Mesenchymal stem cell (in vitro differentiated cells and primary cell): ENCODE measurements around the gene NRF1.

Experiments
- DNase-seq: peaks from one replicate; pipeline ENCODE4 v3.0.0-alpha.2; 2013
- H2AFZ ChIP-seq: one replicate; pipeline ENCODE4 v1.6.1; 2013; ENCODE audit warnings: low read depth, mild to moderate bottlenecking, control low read depth, inconsistent platforms, low read length, moderate library complexity
- H2AK5ac ChIP-seq: 2 replicates; pipeline ENCODE4 v1.6.1; 2013; ENCODE audit warnings: low read length, moderate library complexity, mild to moderate bottlenecking, inconsistent platforms; ENCODE audit not compliant: severe bottlenecking
- H2BK120ac ChIP-seq: one replicate; pipeline ENCODE4 v1.6.1; 2013; ENCODE audit warnings: low read depth, mild to moderate bottlenecking, inconsistent platforms, low read length, moderate library complexity
- H2BK12ac ChIP-seq, 2 experiments: one replicate each; pipeline ENCODE4 v1.6.1; 2013; ENCODE audit warnings: inconsistent platforms in 2 of 2, low read length in 2 of 2, mild to moderate bottlenecking in 2 of 2, moderate library complexity in 2 of 2, control low read depth in 1 of 2
- H2BK15ac ChIP-seq: one replicate; pipeline ENCODE4 v1.6.1; 2013; ENCODE audit warnings: mild to moderate bottlenecking, low read depth, inconsistent platforms; ENCODE audit not compliant: poor library complexity, severe bottlenecking
- H2BK5ac ChIP-seq: 2 replicates; pipeline ENCODE4 v1.6.1; 2013; ENCODE audit warnings: low read depth, mild to moderate bottlenecking, low read length, control low read depth, inconsistent platforms; ENCODE audit not compliant: poor library complexity, severe bottlenecking
- H3K14ac ChIP-seq, 2 experiments: one replicate each; pipeline ENCODE4 v1.6.1; 2013; ENCODE audit warnings: inconsistent platforms in 2 of 2, low read length in 2 of 2, control low read depth in 1 of 2, mild to moderate bottlenecking in 1 of 2, moderate library complexity in 1 of 2
- H3K18ac ChIP-seq, 2 experiments: one replicate each; pipeline ENCODE4 v1.6.1; 2013; ENCODE audit warnings: inconsistent platforms in 2 of 2, low read length in 2 of 2, control low read depth in 1 of 2, low read depth in 1 of 2, mild to moderate bottlenecking in 1 of 2
- H3K23ac ChIP-seq, 2 experiments: one replicate each; pipeline ENCODE4 v1.6.1; 2013; ENCODE audit warnings: inconsistent platforms in 2 of 2, low read length in 2 of 2, mild to moderate bottlenecking in 2 of 2, moderate library complexity in 2 of 2, control low read depth in 1 of 2
- H3K27ac ChIP-seq: 2 replicates; pipeline ENCODE4 v1.5.1; 2013; ENCODE audit warnings: mild to moderate bottlenecking, moderate library complexity, low read length, control low read depth, inconsistent platforms; ENCODE audit not compliant: poor library complexity, severe bottlenecking
- H3K27me3 ChIP-seq, 2 experiments: 2 replicates each; pipeline versions ENCODE4 v1.6.1 to v1.7.0; 2013; ENCODE audit warnings: low read length in 2 of 2, mild to moderate bottlenecking in 2 of 2, moderate library complexity in 2 of 2, control low read depth in 1 of 2, inconsistent platforms in 1 of 2; ENCODE audit not compliant: control insufficient read depth in 1 of 2, insufficient read depth in 1 of 2
- H3K36me3 ChIP-seq, 2 experiments: 2 replicates each; pipeline versions ENCODE4 v1.6.1 to v1.7.0; 2013; ENCODE audit warnings: low read length in 2 of 2, control low read depth in 1 of 2, inconsistent platforms in 1 of 2, low read depth in 1 of 2, mild to moderate bottlenecking in 1 of 2; ENCODE audit not compliant: insufficient read depth in 2 of 2, control insufficient read depth in 1 of 2
- H3K4ac ChIP-seq, 2 experiments: one replicate each; pipeline ENCODE4 v1.6.1; 2013; ENCODE audit warnings: inconsistent platforms in 2 of 2, low read length in 2 of 2, mild to moderate bottlenecking in 2 of 2, moderate library complexity in 2 of 2, control low read depth in 1 of 2, low read depth in 1 of 2
- H3K4me1 ChIP-seq: 2 replicates; pipeline ENCODE4 v1.6.1; 2013; ENCODE audit warnings: low read depth, low read length, control low read depth; ENCODE audit not compliant: control insufficient read depth, insufficient read depth
- H3K4me2 ChIP-seq: 2 replicates; pipeline ENCODE4 v1.6.1; 2013; ENCODE audit warnings: low read length, mild to moderate bottlenecking, inconsistent platforms; ENCODE audit not compliant: poor library complexity, severe bottlenecking
- H3K4me3 ChIP-seq, 2 experiments: 2 replicates each; pipeline versions ENCODE4 v1.5.1 to v1.7.0; 2013; ENCODE audit warnings: low read length in 2 of 2, mild to moderate bottlenecking in 2 of 2, control low read depth in 1 of 2, low read depth in 1 of 2; ENCODE audit not compliant: insufficient read depth in 1 of 2
- H3K79me1 ChIP-seq: replicated peaks from 2 replicates; pipeline ENCODE4 v1.6.1; 2013; ENCODE audit warnings: mild to moderate bottlenecking, control low read depth, low read length, inconsistent platforms; ENCODE audit not compliant: poor library complexity, severe bottlenecking
- H3K9ac ChIP-seq: 2 replicates; pipeline ENCODE4 v1.7.0; 2013; ENCODE audit warnings: mild to moderate bottlenecking, low read length, moderate library complexity
- H3K9me3 ChIP-seq: 2 replicates; pipeline ENCODE4 v1.7.0; 2013; ENCODE audit warnings: mild to moderate bottlenecking, low read length; ENCODE audit not compliant: control insufficient read depth
- H4K8ac ChIP-seq: one replicate; pipeline ENCODE4 v1.6.1; 2013; ENCODE audit warnings: inconsistent platforms, mild to moderate bottlenecking, low read length, moderate library complexity
- H4K91ac ChIP-seq: one replicate; pipeline ENCODE4 v1.6.1; 2013; ENCODE audit warnings: mild to moderate bottlenecking, low read length, inconsistent platforms
- WGBS: methylation state at CpG from one replicate; pipeline ENCODE4 v1.1.7; 2013; ENCODE audit warnings: mixed read lengths; 5-methylcytosine and 5-hydroxymethylcytosine counted together

Gene NRF1

DNA sequence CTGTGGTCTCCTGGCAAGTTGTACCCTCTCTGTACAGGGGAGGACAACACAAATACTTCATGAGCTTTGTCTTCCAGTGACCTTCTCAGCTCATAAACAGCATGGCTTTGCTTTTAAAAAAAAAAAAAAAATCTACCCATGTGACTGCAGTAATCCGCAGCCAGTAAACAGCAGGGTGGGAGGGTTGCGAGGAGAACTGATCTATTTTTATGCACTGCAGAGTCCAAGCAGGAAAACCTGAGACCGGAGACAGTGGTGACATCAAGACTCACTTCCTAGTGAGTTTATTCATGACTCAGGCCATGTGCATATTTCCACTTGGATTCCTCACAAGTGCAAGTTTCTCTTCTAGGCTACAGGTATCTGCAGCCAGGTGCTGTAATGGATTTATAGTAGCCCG is 127.9 kb downstream of the NRF1 start:
- Histone ChIP-seq H4K8ac (no peak overlapping the region), H2AFZ (no peak overlapping the region)

DNA sequence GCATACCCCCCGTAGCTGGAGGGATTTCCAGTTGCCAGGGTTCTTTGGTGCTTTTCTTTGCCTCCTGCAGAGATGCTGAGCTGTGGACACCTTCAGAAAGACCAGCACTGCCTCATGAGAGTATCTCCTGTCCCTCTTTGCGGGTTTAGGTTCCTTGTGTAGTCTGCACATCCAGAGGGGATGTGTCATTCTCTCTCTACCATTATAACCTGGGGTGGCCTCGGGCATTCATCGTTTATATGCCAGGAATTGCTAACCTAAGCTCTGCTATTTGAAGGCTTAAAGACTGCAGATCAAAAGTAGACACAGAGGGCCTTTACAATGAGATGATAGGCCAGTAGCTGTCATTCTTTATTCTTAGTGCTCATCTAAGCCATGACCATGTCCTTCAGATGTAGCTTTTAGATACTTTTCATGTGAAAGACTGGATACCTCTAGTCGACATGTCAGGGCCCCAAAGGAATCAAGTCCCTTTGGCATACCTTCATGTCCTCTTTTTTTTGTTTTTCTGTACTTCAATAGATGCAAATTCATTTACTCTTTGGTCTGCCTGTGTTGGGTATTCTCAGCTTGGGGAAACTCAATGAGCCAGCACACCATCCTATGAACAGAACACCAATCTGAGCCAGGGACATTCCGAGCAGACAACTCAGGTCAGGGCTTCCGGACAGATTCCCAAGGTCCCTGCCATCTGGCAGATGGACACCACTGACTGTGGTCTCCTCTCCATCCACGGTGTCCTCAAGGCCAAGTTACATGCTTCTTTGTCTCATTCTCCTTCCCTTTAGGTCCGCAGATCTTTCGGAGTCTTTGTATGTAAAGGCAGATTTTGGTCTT is 129.3 kb downstream of the NRF1 start:
- Histone ChIP-seq H3K18ac (no peak overlapping the region), H3K36me3 (peaks cover 0 to 60% of the 10 kb centered on the region in 2 experiments), H2AK5ac (no peak overlapping the region), H3K14ac (no peak overlapping the region), H3K9ac (no peak overlapping the region), H3K27me3 (no peaks in the 10 kb centered on the region), H4K91ac (no peak overlapping the region), H2BK12ac (no peak overlapping the region), H3K23ac (no peak overlapping the region), H2AFZ (no peak overlapping the region), H3K4me3 (no peak overlapping the region), H3K27ac (no peak overlapping the region), H2BK15ac (no peak overlapping the region), H3K4me1 (peaks cover 2% of the 10 kb centered on the region), H3K79me1 (no peaks in the 10 kb centered on the region), H4K8ac (no peak overlapping the region), H3K4ac (no peak overlapping the region), H2BK5ac (no peak overlapping the region), H3K4me2 (no peak overlapping the region), H2BK120ac (no peak overlapping the region), H3K9me3 (no peaks in the 10 kb centered on the region)
- 94% methylated on average over 10 of the region's 10 CpGs for WGBS
- no peak for DNase-seq

More for the DNA sequence above, 127.9 kb downstream of the NRF1 start:
- Histone ChIP-seq H4K91ac (no peak overlapping the region), H3K4me3 (no peak overlapping the region), H3K14ac (no peak overlapping the region), H3K36me3 (peaks cover 12 to 60% of the 10 kb centered on the region in 2 experiments), H2BK120ac (no peak overlapping the region), H2BK12ac (no peak overlapping the region), H2BK5ac (no peak overlapping the region), H3K4me2 (no peak overlapping the region), H3K27me3 (no peaks in the 10 kb centered on the region), H2BK15ac (no peak overlapping the region), H3K4ac (no peak overlapping the region), H3K27ac (no peak overlapping the region), H3K4me1 (peaks cover 2% of the 10 kb centered on the region), H3K9me3 (no peaks in the 10 kb centered on the region), H3K23ac (no peak overlapping the region), H3K18ac (no peak overlapping the region), H3K79me1 (no peaks in the 10 kb centered on the region), H2AK5ac (no peak overlapping the region), H3K9ac (no peak overlapping the region)
- DNase-seq: peak; percentile 90
- 56% methylated on average over 4 of the region's 4 CpGs for WGBS

GRCh38 chr7:129741743-129742213 is 130.3 kb downstream of the NRF1 start:
- H2AFZ ChIP-seq: no peak overlapping the region
- H2BK12ac ChIP-seq: no peak overlapping the region
- no peak overlapping the region for H2AK5ac ChIP-seq
- H3K4me3 ChIP-seq: no peak overlapping the region
- no peaks in the 10 kb centered on the region for H3K27me3 ChIP-seq
- H2BK5ac ChIP-seq: no peak overlapping the region
- no peak overlapping the region for H2BK120ac ChIP-seq
- H3K79me1 ChIP-seq: no peaks in the 10 kb centered on the region
- no peaks in the 10 kb centered on the region for H3K9me3 ChIP-seq
- no peak overlapping the region for H3K4me2 ChIP-seq
- H2BK15ac ChIP-seq: no peak overlapping the region
- H3K27ac ChIP-seq: no peak overlapping the region
- WGBS: 95% methylated on average over 2 of the region's 2 CpGs
- H4K91ac ChIP-seq: no peak overlapping the region
- H3K4me1 ChIP-seq: peaks cover 2% of the 10 kb centered on the region
- no peak overlapping the region for H3K9ac ChIP-seq
- no peak overlapping the region for H3K18ac ChIP-seq
- no peak for DNase-seq
- no peak overlapping the region for H3K23ac ChIP-seq
- peaks cover 0 to 65% of the 10 kb centered on the region in 2 experiments for H3K36me3 ChIP-seq
- no peak overlapping the region for H3K14ac ChIP-seq
- H4K8ac ChIP-seq: no peak overlapping the region
- H3K4ac ChIP-seq: no peak overlapping the region

GRCh38 chr7:129742256-129742655 is 130.7 kb downstream of the NRF1 start:
- WGBS: 100% methylated on average over 4 of the region's 5 CpGs

More at GRCh38 chr7:129742256-129742655, 130.7 kb downstream of the NRF1 start:
- H4K91ac ChIP-seq: no peak overlapping the region
- H3K4me2 ChIP-seq: no peak overlapping the region
- H3K23ac ChIP-seq: no peak overlapping the region
- no peak overlapping the region for H3K18ac ChIP-seq
- H2AFZ ChIP-seq: no peak overlapping the region
- H3K4me1 ChIP-seq: peaks cover 2% of the 10 kb centered on the region
- no peak overlapping the region for H2AK5ac ChIP-seq
- H3K79me1 ChIP-seq: no peaks in the 10 kb centered on the region
- H2BK15ac ChIP-seq: no peak overlapping the region
- no peaks in the 10 kb centered on the region for H3K9me3 ChIP-seq
- peaks cover 0 to 65% of the 10 kb centered on the region in 2 experiments for H3K36me3 ChIP-seq
- H3K14ac ChIP-seq: no peak overlapping the region
- H2BK12ac ChIP-seq: no peak overlapping the region
- no peak overlapping the region for H3K4ac ChIP-seq
- no peak overlapping the region for H3K9ac ChIP-seq
- H3K4me3 ChIP-seq: no peak overlapping the region
- H2BK120ac ChIP-seq: no peak overlapping the region
- no peak overlapping the region for H4K8ac ChIP-seq
- DNase-seq: no peak
- H2BK5ac ChIP-seq: no peak overlapping the region
- H3K27ac ChIP-seq: no peak overlapping the region
- no peaks in the 10 kb centered on the region for H3K27me3 ChIP-seq
